Heart left ventricle (tissue), 16 donors: ENCODE measurements around the gene UBE2L3. TPM values are rescaled to one million over a fixed set of nuclear protein-coding genes. Genes with fewer than 3 reads are reported as not detected.
A peak's percentile ranks its signal among the peaks of the same experiment; 100 is the strongest.

Source experiments
- ATAC-seq, 4 donors: fragments of 200-7000 bp; cut with Tn5 transposase; one replicate each; pipeline ENCODE4 v1.9.1; 2020 to 2022; ENCODE audit warnings: moderate library complexity in 4 of 4, mild to moderate bottlenecking in 3 of 4, moderate number of reproducible peaks in 1 of 4
- DNase-seq, 5 donors: peaks; one replicate each; pipeline ENCODE4 v3.0.0-alpha.2; 2020
- H3K27ac ChIP-seq, 12 donors: fragments of 200-600 bp; sonication (generic) in 4 of 12; one replicate each; pipeline versions ENCODE4 v1.5.0 to v1.8.0; 2016 to 2022; ENCODE audit warnings: mild to moderate bottlenecking in 2 of 12
- H3K27me3 ChIP-seq, 9 donors: fragments of 200-600 bp; sonication (generic) in 2 of 9; one replicate each; pipeline versions ENCODE4 v1.5.1 to v1.8.0; 2016 to 2022; ENCODE audit warnings: mild to moderate bottlenecking in 3 of 9
- H3K36me3 ChIP-seq, 9 donors: fragments of 200-600 bp; sonication (generic) in 2 of 9; one replicate each; pipeline versions ENCODE4 v1.5.0 to v1.8.0; 2018 to 2022; ENCODE audit warnings: mild to moderate bottlenecking in 2 of 9
- H3K4me1 ChIP-seq, 12 donors: fragments of 200-600 bp; sonication (generic) in 4 of 12; one replicate each; pipeline versions ENCODE4 v1.5.0 to v1.8.0; 2016 to 2022; ENCODE audit warnings: mild to moderate bottlenecking in 3 of 12
- H3K4me3 ChIP-seq, 12 donors: fragments of 200-600 bp; sonication (generic) in 4 of 12; one replicate each; pipeline versions ENCODE4 v1.5.0 to v1.8.0; 2017 to 2022; ENCODE audit warnings: mild to moderate bottlenecking in 9 of 12, moderate library complexity in 4 of 12
- H3K9me3 ChIP-seq, 12 donors: fragments of 200-600 bp; sonication (generic) in 4 of 12; one replicate each; pipeline versions ENCODE4 v1.5.0 to v1.8.0; 2016 to 2022; ENCODE audit warnings: mild to moderate bottlenecking in 1 of 12
- POLR2A ChIP-seq, 2 donors: fragments of 450-650 bp; IDR thresholded peaks; one replicate each; pipeline ENCODE4 v1.6.1; 2017; ENCODE audit warnings: antibody characterized with exemption in 2 of 2, mild to moderate bottlenecking in 2 of 2, moderate library complexity in 2 of 2
- WGBS, 4 donors: extraction: QIAGEN DNeasy Blood & Tissue Kit in 2 of 4; methylation state at CpG; one replicate each; pipeline versions ENCODE4 v1.1.5 to v1.1.7; 2013 to 2018; 5-methylcytosine and 5-hydroxymethylcytosine counted together
- intact Hi-C, 10 donors: fragments of 100-400 bp; cut with DNase I; formaldehyde crosslinking; loops; one replicate each; pipeline versions ENCODE4 v1.11.1 to v1.14.2; 2022
- polyA plus RNA-seq, 2 donors: library from polyadenylated mRNA; stranded (reverse); fragments of 200-250 nt; gene quantifications; one replicate each; pipeline ENCODE4 v1.2.3, GENCODE V29; 2013
- total RNA-seq, 9 donors: library from RNA; depleted of rRNA in 2 of 9; stranded (reverse); fragments of >200 nt in 2 of 9; fragmentation: NEBNext Ultra II Directional in 3 of 9; extraction: Animal tissue kit (Norgen Biotek cat#: 25700) in 3 of 9; gene quantifications; one replicate each; pipeline versions ENCODE4 v1.1.0 to v1.2.4, GENCODE V29; 2016 to 2023
- TF ChIP-seq, protein P1 (sequence below), 12 donors: fragments of 200-600 bp; sonication (generic) in 4 of 12; IDR thresholded peaks; one replicate each; pipeline versions ENCODE4 v1.5.0 to v1.8.0; 2018 to 2022; ENCODE audit warnings: antibody characterized with exemption in 12 of 12, mild to moderate bottlenecking in 5 of 12
- donor health status: ischemic (EF 13 %, LVEDD 7.1; RV severe dilation, severe dysfunction).
- donor health status: healthy with polysubstance abuse.
- donor health status: DM: no; HTN: yes; CAD: no.
- donor health status: DM: no; HTN: no; CAD: no.
- donor health status: ischemic (EF 25% LVEDD 6.9; RV normal size, moderate dysfunction).
- donor health status: ischemic (EF 25% LVEDD 5.7; RV mildly dilated, moderate dysfunction).
- donor health status: healthy.
- donor health status: DM: yes; HTN: yes; CAD: no.
- donor health status: ischemic (EF 35%, LVEDD 5.7; RV mildly dilated, moderate dysfunction).
- donor health status: nonischemic (EF 11% LVEDD 7.7; RV severe dilation, severe dysfunction).
- donor health status: DM: yes; HTN: yes; CAD: no.
- donor health status: PGD.
- donor health status: ischemic (EF 29% LVEDD 5.4; RV normal size, mild dysfunction).
- donor health status: nonischemic (EF 23%, LVEDD 6.1; RV moderate dilation, normal function).

The UBE2L3 gene
- total and polyA plus RNA-seq, 11 donors, result 42.9 to 73.1 (median 54.7) TPM

DNA sequence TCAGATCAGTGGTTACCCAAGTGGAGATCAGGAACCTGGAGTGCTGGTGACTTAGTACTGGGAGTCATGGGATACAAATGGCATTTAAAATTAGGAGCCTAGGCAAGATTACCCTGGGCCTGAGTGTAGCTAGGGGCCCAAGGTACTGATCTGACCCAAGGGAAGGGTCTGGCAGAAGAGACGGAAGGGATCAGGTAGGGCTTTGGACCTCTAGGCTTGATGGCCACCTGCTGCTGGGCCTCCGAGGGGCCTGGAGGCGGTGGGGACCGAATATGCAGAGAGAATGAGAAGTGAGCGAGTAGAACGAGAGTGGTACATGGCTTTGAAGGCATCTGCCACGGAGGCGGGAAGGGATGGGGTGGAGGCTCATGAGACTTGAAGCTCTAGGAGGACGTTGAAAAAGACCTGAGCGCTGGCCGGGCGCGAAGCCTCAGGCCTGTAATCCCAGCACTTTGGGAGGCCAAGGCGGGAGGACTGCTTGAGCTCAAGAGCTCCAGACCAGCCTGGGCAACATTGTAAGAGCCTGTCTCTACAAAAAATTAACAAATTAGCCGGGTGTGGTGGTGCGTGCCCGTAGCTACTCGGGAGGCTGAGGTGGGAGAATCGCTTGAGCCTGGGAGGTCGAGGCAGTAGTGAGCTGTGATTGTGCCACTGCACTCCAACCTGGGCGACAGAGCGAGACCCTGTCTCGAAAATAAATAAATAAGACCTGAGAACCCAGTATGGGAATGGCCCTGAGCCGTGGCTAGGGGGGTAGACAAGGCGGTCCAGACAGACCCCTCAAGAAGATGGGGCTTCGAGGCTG, 97.7 kb downstream of the UBE2L3 start:
- Histone ChIP-seq H3K4me3 (peak overlapping the region; percentile 42 to 97 (median 68)), H3K27ac (peak overlapping the region; percentile 72 to 98 (median 92)), H3K9me3 (no peaks in the 10 kb centered on the region), H3K36me3 (peaks cover 0 to 13% (median 6%) of the 10 kb centered on the region in 9 donors), H3K4me1 (peaks cover 0 to 21% (median 7%) of the 10 kb centered on the region in 12 donors), H3K27me3 (no peaks in the 10 kb centered on the region)
- DNase-seq (no peak), ATAC-seq (peak in 1 of 4 donors; percentile 10)
- intact Hi-C loops, result no loop called here
- no peak for TF ChIP-seq POLR2A (IDR thresholded peaks at IDR 0.05)
- TF ChIP-seq, protein P1, sequence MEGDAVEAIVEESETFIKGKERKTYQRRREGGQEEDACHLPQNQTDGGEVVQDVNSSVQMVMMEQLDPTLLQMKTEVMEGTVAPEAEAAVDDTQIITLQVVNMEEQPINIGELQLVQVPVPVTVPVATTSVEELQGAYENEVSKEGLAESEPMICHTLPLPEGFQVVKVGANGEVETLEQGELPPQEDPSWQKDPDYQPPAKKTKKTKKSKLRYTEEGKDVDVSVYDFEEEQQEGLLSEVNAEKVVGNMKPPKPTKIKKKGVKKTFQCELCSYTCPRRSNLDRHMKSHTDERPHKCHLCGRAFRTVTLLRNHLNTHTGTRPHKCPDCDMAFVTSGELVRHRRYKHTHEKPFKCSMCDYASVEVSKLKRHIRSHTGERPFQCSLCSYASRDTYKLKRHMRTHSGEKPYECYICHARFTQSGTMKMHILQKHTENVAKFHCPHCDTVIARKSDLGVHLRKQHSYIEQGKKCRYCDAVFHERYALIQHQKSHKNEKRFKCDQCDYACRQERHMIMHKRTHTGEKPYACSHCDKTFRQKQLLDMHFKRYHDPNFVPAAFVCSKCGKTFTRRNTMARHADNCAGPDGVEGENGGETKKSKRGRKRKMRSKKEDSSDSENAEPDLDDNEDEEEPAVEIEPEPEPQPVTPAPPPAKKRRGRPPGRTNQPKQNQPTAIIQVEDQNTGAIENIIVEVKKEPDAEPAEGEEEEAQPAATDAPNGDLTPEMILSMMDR (IDR thresholded peaks at IDR 0.05), result no peak
- WGBS, 4 donors, result 73 to 78% (median 74%) methylated on average over 26 of the region's 26 CpGs

DNA sequence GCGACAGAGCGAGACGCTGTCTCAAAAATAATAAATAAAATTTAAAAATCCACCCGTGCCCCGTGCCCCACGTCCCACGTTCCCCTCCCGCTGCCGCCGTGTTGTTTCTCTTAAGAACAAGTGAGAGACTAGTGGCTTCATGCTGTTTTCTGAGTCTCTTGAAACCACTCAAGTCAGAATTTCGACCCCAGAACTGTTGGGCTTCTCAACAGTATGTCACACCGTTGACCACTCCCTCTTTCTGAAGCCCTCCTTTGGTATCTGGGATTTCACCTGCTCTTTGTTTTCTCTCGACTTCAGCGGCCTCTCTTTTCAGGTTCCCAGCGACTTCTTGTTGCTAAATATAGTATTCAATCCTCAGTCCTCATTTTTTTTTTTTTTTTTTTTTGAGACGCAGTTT, 99.3 kb downstream of the UBE2L3 start:
- 51 to 61% (median 56%) methylated on average over 16 of the region's 16 CpGs for WGBS, 4 donors
- Histone ChIP-seq H3K4me3 (peak overlapping the region; percentile 42 to 97 (median 68)), H3K4me1 (peaks cover 0 to 32% (median 10%) of the 10 kb centered on the region in 12 donors), H3K36me3 (peaks cover 0 to 29% (median 21%) of the 10 kb centered on the region in 9 donors), H3K9me3 (no peaks in the 10 kb centered on the region), H3K27ac (peak overlapping the region in 7 of 12 donors; percentile 82 to 97 (median 92)), H3K27me3 (no peaks in the 10 kb centered on the region)
- intact Hi-C loops, result no loop called here
- TF ChIP-seq POLR2A (IDR thresholded peaks at IDR 0.05), result no peak
- TF ChIP-seq, protein P1 (IDR thresholded peaks at IDR 0.05), result no peak
- ATAC-seq, result no peak
- no peak for DNase-seq

DNA sequence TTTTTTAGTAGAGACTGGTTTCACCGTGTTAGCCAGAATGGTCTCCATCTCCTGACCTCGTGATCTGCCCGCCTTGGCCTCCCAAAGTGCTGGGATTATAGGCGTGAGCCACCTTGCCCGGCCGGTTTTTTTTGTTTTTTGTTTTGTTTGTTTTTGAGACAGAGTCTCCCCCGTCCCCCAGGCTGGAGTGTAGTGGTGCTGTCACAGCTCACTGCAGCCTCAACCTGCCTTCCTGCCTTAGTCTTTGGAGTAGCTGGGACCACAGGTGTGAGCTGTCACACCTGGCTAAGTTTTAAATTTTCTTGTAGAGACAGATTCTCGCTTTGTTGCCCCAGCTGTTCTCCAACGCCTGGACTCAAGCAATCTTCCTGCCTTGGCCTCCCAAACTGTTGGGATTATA, 101.5 kb downstream of the UBE2L3 start:
- ATAC-seq (no peak), DNase-seq (no peak)
- WGBS, 4 donors, result 90 to 95% (median 93%) methylated on average over 8 to 9 of the region's 9 CpGs
- no peak for TF ChIP-seq POLR2A (IDR thresholded peaks at IDR 0.05)
- TF ChIP-seq, protein P1 (IDR thresholded peaks at IDR 0.05), result no peak
- intact Hi-C loops, result no loop called here
- Histone ChIP-seq H3K27ac (no peak overlapping the region), H3K27me3 (no peaks in the 10 kb centered on the region), H3K36me3 (peaks cover 0 to 51% (median 43%) of the 10 kb centered on the region in 9 donors), H3K4me3 (no peak overlapping the region), H3K9me3 (no peaks in the 10 kb centered on the region), H3K4me1 (peaks cover 0 to 32% (median 10%) of the 10 kb centered on the region in 12 donors)

DNA sequence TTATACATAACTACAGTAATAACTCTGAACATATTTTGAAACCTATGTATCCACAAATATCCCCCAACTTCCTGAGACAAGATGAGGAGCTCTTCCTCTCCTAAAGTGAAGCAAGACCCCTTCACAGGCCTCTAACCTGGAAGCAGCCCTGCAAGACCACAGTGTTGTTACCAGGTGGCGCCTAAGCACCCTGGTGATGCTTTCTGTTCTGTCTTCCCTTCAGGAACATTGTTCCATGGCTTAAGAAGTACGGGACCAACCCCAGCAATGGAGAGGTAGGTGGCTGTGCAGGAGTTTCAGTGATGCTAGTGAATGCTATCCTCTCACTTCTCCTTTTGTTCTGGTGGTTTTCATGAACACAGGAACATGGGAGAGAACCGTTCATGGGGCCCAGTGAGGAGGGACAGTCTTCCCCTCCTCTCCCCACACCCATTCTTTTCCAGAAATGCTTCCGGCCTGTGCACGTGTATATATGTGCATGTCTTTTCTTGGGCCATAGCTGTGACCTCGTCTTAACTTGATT, 104.7 kb downstream of the UBE2L3 start:
- TF ChIP-seq, protein P1 (IDR thresholded peaks at IDR 0.05), result no peak
- TF ChIP-seq POLR2A (IDR thresholded peaks at IDR 0.05), result no peak
- H3K9me3 ChIP-seq, result no peaks in the 10 kb centered on the region
- H3K4me3 ChIP-seq, result no peak overlapping the region
- DNase-seq (no peak), ATAC-seq (no peak)
- intact Hi-C loops, result no loop called here
- peaks cover 0 to 18% (median 2%) of the 10 kb centered on the region in 12 donors for H3K4me1 ChIP-seq
- H3K27me3 ChIP-seq, result no peaks in the 10 kb centered on the region
- peaks cover 4 to 71% (median 64%) of the 10 kb centered on the region in 9 donors for H3K36me3 ChIP-seq
- 85 to 89% (median 87%) methylated on average over 6 of the region's 6 CpGs for WGBS, 4 donors
- H3K27ac ChIP-seq, result no peak overlapping the region
